ENCODE results near the gene TMEM114.

DNA sequence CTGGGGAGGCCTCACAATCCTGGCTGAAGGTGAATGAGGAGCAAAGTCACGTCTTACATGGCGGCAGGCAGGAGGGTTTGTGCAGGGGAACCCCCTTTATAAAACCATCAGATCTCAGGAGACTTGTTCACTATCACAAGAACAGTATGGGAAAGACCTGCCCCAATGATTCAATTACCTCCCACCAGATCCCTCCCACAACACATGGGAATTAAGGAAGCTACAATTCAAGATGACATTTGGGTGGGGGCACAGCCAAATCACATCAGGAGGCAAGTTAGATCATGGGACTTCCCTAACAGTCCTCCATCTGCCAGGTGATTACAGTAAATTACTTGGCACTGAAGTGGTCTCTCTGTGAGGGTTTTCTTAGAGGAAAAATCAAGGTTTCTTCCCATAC is 5.3 kb downstream of the TMEM114 start:
- TF ChIP-seq, protein P1, sequence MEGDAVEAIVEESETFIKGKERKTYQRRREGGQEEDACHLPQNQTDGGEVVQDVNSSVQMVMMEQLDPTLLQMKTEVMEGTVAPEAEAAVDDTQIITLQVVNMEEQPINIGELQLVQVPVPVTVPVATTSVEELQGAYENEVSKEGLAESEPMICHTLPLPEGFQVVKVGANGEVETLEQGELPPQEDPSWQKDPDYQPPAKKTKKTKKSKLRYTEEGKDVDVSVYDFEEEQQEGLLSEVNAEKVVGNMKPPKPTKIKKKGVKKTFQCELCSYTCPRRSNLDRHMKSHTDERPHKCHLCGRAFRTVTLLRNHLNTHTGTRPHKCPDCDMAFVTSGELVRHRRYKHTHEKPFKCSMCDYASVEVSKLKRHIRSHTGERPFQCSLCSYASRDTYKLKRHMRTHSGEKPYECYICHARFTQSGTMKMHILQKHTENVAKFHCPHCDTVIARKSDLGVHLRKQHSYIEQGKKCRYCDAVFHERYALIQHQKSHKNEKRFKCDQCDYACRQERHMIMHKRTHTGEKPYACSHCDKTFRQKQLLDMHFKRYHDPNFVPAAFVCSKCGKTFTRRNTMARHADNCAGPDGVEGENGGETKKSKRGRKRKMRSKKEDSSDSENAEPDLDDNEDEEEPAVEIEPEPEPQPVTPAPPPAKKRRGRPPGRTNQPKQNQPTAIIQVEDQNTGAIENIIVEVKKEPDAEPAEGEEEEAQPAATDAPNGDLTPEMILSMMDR (IDR thresholded peaks at IDR 0.05): no peak
- no peak for TF ChIP-seq POLR2A (IDR thresholded peaks at IDR 0.05)
